ENCODE results near the gene MARK4. TPM values are rescaled to one million over a fixed set of nuclear protein-coding genes. Genes with fewer than 3 reads are reported as not detected.

Gene MARK4
- total RNA-seq (10 to 100 TPM; 28.9 to 36.4 TPM), total RNA-seq (18.5 to 19.4 reads per million in 2 donors)

DNA sequence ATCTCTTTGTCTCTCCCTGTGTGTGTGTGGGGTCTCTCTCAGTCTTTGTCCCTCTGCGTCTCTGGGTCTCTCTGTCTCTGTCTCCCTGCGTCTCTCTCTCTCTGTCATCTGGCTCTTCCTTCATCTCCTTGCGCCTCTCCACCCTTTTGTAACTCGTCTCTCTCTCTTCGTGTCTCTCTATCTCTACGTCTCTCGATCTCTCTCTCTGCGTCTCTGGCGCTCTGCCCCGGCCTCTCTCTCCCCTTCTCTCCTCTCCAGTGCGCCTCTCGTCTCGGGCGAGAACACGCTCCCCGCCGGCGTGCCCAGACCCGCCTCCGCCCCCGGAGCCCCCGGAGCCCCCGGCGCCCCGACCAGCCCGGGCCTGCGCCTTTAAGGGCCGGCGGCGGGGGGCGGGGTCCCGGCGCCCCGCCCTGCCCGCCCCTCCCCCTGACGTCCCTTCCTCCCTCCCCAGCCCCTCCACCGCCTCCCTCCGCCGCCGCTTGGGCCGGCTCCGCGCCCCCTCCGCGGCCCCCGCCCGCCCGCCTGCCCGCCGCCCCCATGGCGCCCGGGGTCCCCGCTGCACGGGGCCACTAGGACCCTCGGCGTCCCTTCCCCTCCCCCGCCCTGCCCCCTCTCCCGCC, at the start of gene MARK4:
Gene MARK4, plus strand, starts transcription at position 440 of the 620 bp plus-strand sequence. CDS start 318 bp downstream, outside the sequence.
- no peaks in the 10 kb centered on the region for H3K9me3 ChIP-seq (ENCODE audit: control insufficient read depth, low read length, poor library complexity, severe bottlenecking)
- no peaks in the 10 kb centered on the region for H3K27me3 Mint-ChIP-seq
- DNase-seq (peak; percentile 27 to 60 (median 58)), ATAC-seq (peak; percentile 77)
- peak within 1 kb of the TSS; percentile 98 for H3K4me3 Mint-ChIP-seq
- peak within 1 kb of the TSS; percentile 91 for H3K27ac Mint-ChIP-seq
- peaks cover 34% of the 10 kb centered on the region for H3K4me1 Mint-ChIP-seq
- no peaks in the 10 kb centered on the region for H3K36me3 Mint-ChIP-seq (ENCODE audit: low read depth)

DNA sequence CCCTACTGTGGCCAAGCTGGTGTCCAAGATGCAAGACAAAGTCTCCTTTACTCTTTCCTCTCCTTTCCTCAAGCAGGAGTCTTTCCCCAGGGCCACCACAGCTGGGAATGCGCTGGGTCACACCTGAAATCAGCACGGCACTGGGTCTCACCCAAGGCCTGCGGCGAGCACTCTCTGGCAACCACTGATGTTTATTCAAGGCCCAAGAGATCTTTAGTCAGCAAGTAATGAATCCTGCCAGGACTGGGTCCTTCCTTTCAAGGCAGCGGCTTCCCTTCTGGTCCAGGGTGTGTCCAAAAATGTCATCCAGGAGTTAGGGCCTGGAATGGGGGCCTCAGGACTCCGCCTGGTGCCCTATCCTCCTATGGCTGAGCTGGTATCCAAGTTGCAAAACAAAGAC, 48.4 kb upstream of the MARK4 start:
- Mint-ChIP-seq H3K27ac (no peak overlapping the region), H3K27me3 (no peaks in the 10 kb centered on the region), H3K4me1 (peaks cover 2% of the 10 kb centered on the region), H3K4me3 (no peak overlapping the region), H3K36me3 (ENCODE audit: low read depth) (peaks cover 5% of the 10 kb centered on the region)
- no peaks in the 10 kb centered on the region for H3K9me3 ChIP-seq (ENCODE audit: control insufficient read depth, low read length, poor library complexity, severe bottlenecking)
- ATAC-seq (no peak), DNase-seq (no peak)

DNA sequence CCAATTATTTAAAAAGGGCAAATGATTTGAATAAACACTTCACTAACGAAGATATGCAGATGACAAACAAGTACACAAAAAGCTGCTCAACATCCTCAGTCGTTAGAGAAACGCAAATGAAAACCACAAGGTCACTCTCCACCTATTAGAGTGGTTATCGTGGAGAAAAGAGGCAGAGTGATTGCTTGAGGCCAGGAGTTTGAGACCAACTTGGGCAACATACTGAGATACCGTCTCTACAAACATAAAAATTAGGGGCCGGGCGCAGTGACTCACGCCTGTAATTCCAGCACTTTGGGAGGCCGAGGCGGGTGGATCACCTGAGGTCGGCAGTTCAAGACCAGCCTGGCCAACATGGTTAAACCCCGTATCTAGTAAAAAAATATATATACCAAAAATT, 45.3 kb upstream of the MARK4 start:
- no peak for DNase-seq
- Mint-ChIP-seq H3K27ac (no peak overlapping the region), H3K4me3 (no peak overlapping the region), H3K4me1 (no peaks in the 10 kb centered on the region), H3K27me3 (no peaks in the 10 kb centered on the region), H3K36me3 (ENCODE audit: low read depth) (peaks cover 2% of the 10 kb centered on the region)
- H3K9me3 ChIP-seq (ENCODE audit: control insufficient read depth, low read length, poor library complexity, severe bottlenecking) = no peaks in the 10 kb centered on the region
- no peak for ATAC-seq

GRCh38 chr19:45206328-45206727, 44.7 kb upstream of the MARK4 start:
- no peaks in the 10 kb centered on the region for H3K27me3 Mint-ChIP-seq
- H3K36me3 Mint-ChIP-seq (ENCODE audit: low read depth) = peaks cover 2% of the 10 kb centered on the region
- H3K4me3 Mint-ChIP-seq = no peak overlapping the region
- H3K27ac Mint-ChIP-seq = no peak overlapping the region
- DNase-seq = no peak
- no peak for ATAC-seq
- H3K4me1 Mint-ChIP-seq = no peaks in the 10 kb centered on the region
- H3K9me3 ChIP-seq (ENCODE audit: control insufficient read depth, low read length, poor library complexity, severe bottlenecking) = no peaks in the 10 kb centered on the region

DNA sequence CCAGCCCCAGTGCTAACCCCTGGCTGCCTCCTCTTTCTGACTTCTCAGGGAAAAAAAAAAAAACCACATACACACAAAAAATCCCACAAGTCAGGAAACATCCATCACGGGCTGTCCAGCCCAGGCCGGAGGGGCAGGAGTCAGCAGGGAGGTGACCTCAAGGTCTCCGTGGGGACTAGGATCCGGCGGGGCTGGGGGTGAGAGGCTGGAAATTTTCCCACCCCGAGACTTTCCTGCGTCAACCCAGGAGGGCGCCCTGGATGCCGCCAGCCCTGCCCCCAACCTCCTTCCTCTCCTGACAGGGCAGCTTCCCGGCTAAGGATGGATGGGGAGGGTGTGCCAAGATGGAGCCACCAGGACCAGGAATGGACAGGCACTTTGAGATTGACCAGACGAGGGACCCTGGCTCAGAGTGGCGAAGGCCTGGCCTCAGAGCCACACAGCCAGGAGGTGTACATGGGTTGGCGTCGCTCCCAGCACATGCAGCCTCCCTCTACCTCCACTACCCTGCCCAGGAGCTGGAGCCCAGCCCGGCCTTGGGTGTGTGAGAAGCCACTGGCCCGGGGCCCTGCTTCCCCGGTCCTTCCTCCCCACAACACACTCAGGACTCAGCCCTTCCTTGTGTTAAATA, 39.2 kb upstream of the MARK4 start:
- DNase-seq (no peak), ATAC-seq (no peak)
- Mint-ChIP-seq H3K27ac (no peak overlapping the region), H3K36me3 (ENCODE audit: low read depth) (peaks cover 2% of the 10 kb centered on the region), H3K4me1 (peaks cover 7% of the 10 kb centered on the region), H3K27me3 (peaks cover 23% of the 10 kb centered on the region), H3K4me3 (no peak overlapping the region)
- H3K9me3 ChIP-seq (ENCODE audit: control insufficient read depth, low read length, poor library complexity, severe bottlenecking) = no peaks in the 10 kb centered on the region

DNA sequence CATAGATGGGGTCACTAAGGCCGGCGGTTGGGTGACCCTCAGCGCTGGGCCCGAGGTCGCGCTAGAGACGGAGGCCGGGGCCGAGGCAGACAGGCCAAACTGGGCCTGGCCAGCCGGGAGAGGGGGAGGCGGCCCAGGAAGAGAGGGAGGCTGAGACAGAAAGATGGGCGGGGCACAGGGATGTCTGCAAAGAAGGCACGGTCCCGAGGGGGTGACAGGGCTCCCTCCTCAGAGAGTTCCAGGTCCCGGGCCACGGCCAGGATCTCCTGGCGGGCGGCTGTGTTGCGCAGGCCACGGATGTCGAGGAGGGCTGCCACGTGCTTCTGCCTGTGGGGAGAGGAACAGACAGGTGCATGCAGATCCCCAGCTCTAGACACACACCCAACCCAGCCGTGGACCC, 38.0 kb upstream of the MARK4 start:
- H3K4me3 Mint-ChIP-seq = no peak overlapping the region
- peaks cover 2% of the 10 kb centered on the region for H3K36me3 Mint-ChIP-seq (ENCODE audit: low read depth)
- DNase-seq (no peak), ATAC-seq (no peak)
- H3K27me3 Mint-ChIP-seq = peaks cover 27% of the 10 kb centered on the region
- no peak overlapping the region for H3K27ac Mint-ChIP-seq
- peaks cover 7% of the 10 kb centered on the region for H3K4me1 Mint-ChIP-seq
- H3K9me3 ChIP-seq (ENCODE audit: control insufficient read depth, low read length, poor library complexity, severe bottlenecking) = no peaks in the 10 kb centered on the region

DNA sequence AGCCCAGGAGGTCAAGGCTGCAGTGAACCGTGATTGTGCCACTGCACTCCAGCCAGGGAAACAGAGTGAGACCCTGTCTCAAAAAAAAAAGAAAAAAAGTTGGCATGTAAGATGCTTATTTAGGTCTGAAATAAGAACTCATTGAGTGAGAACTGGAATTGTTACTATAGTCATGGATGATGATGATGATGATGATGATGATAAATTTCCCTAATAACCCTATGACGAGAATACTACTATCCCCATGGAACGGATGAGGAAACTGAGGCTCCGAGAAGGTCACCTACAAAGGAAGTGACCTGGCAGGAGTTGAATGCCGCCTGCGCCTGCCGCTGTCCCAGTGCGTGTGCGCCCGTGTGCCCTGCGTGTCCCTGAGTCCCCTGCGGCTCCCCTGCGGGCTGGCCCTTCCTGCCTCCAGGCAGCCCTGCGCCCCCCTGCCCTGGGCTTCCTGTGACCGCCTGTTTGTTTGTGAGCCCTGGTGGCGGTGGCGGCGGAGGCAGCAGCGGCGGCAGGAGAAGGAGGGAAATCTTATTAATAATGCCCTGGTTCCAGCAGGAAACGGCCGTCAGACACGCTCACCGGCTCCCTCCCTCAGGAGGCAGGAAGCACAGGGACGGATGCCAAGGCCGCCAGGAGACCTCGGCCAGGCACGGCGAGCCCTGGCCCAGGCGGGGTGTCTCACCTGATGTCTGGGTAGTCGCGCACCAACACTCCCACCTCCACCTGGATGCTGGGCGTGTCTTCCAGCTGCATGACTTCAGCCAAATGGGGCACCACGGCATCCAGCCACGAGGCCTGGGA, 35.5 kb upstream of the MARK4 start:
- Mint-ChIP-seq H3K36me3 (ENCODE audit: low read depth) (peaks cover 4% of the 10 kb centered on the region), H3K27ac (no peak overlapping the region), H3K4me1 (peaks cover 8% of the 10 kb centered on the region), H3K4me3 (no peak overlapping the region), H3K27me3 (peaks cover 43% of the 10 kb centered on the region)
- ATAC-seq (no peak), DNase-seq (no peak)
- H3K9me3 ChIP-seq (ENCODE audit: control insufficient read depth, low read length, poor library complexity, severe bottlenecking) = no peaks in the 10 kb centered on the region

- ATAC-seq = no peak
- H3K27ac Mint-ChIP-seq = no peak overlapping the region
Measured at GRCh38 chr19:45216667-45217066, 34.4 kb upstream of the MARK4 start.

DNA sequence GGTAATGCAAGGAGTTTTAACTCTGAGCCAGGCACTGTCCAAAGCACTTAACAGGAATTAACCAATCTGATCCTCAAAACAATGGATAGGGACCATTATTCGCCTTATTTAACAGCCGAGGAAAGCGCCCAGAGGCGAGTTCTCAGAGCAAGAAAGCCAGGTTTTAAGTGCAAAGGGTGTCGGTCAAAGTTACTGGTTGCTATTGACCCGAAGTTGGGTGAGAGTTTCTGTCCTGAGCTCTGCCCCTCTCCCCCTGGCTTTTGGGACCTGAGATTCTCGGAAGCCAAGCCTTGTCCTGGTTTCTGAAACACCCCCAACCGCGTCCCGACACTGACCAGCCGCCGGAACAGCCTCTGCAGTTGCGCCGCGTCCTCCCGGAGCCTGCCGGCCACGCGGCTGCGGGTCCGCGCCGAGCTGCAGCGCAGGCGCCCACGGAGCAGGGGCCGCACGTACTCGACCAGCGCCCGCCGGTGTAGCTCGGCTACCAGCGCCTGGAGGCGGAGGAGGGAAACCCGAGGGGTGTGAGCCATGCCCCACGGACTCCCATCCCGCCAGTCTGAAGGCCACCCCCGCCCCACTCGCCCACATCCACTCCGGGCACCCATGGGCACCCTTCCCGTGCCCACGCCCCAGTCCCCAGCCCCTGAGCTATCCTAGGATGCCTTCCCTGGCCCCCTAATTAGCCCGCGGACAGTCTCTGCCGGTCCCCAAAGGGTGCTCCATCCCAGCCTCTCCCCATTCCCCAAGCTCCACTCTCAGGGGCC, 33.7 kb upstream of the MARK4 start:
- peaks cover 58% of the 10 kb centered on the region for H3K27me3 Mint-ChIP-seq

More at GRCh38 chr19:45216667-45217066, 34.4 kb upstream of the MARK4 start:
- Mint-ChIP-seq H3K36me3 (ENCODE audit: low read depth) (peaks cover 4% of the 10 kb centered on the region), H3K27me3 (peaks cover 51% of the 10 kb centered on the region), H3K4me1 (peaks cover 10% of the 10 kb centered on the region), H3K4me3 (no peak overlapping the region)
- no peaks in the 10 kb centered on the region for H3K9me3 ChIP-seq (ENCODE audit: control insufficient read depth, low read length, poor library complexity, severe bottlenecking)
- DNase-seq = no peak

DNA sequence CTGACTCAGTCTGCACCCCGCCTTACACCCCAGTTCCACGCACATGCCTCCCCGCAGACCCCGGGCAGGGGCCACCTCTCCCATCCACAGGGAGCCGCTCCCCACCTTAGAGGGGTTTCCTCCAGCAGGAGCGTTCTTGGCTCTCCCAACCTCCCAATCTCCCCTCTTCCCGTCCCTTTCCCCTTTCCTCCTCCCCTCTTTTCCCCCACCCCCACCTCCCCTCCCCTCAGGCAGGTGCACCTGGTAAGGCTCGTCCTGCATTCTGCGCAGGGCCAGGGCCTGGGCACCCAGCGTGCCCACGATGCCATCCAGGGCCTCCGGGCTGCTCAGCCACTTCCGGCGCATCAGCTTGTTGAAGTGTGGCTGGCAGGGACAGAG, 33.1 kb upstream of the MARK4 start:
- DNase-seq (no peak), ATAC-seq (no peak)
- H3K4me1 Mint-ChIP-seq = peaks cover 10% of the 10 kb centered on the region
- H3K27me3 Mint-ChIP-seq = peaks cover 64% of the 10 kb centered on the region
- peaks cover 6% of the 10 kb centered on the region for H3K36me3 Mint-ChIP-seq (ENCODE audit: low read depth)
- no peak overlapping the region for H3K4me3 Mint-ChIP-seq
- no peak overlapping the region for H3K27ac Mint-ChIP-seq
- H3K9me3 ChIP-seq (ENCODE audit: control insufficient read depth, low read length, poor library complexity, severe bottlenecking) = no peaks in the 10 kb centered on the region

More for the DNA sequence above, 33.7 kb upstream of the MARK4 start:
- no peak overlapping the region for H3K4me3 Mint-ChIP-seq
- H3K4me1 Mint-ChIP-seq = peaks cover 10% of the 10 kb centered on the region
- DNase-seq (no peak), ATAC-seq (no peak)
- peaks cover 4% of the 10 kb centered on the region for H3K36me3 Mint-ChIP-seq (ENCODE audit: low read depth)
- H3K27ac Mint-ChIP-seq = no peak overlapping the region
- no peaks in the 10 kb centered on the region for H3K9me3 ChIP-seq (ENCODE audit: control insufficient read depth, low read length, poor library complexity, severe bottlenecking)

- Mint-ChIP-seq H3K4me3 (no peak overlapping the region), H3K4me1 (peaks cover 8% of the 10 kb centered on the region), H3K27ac (no peak overlapping the region), H3K27me3 (peaks cover 66% of the 10 kb centered on the region), H3K36me3 (ENCODE audit: low read depth) (peaks cover 5% of the 10 kb centered on the region)
- H3K9me3 ChIP-seq (ENCODE audit: control insufficient read depth, low read length, poor library complexity, severe bottlenecking) = no peaks in the 10 kb centered on the region
- DNase-seq (no peak), ATAC-seq (no peak)
Measured at GRCh38 chr19:45218426-45218825, 32.6 kb upstream of the MARK4 start.

GRCh38 chr19:45218911-45219743, 31.9 kb upstream of the MARK4 start:
- Mint-ChIP-seq H3K36me3 (ENCODE audit: low read depth) (peaks cover 4% of the 10 kb centered on the region), H3K27me3 (peaks cover 68% of the 10 kb centered on the region), H3K27ac (no peak overlapping the region), H3K4me3 (no peak overlapping the region), H3K4me1 (peaks cover 7% of the 10 kb centered on the region)
- ATAC-seq (no peak), DNase-seq (no peak)
- no peaks in the 10 kb centered on the region for H3K9me3 ChIP-seq (ENCODE audit: control insufficient read depth, low read length, poor library complexity, severe bottlenecking)
